Calu3 (cell line): ENCODE data around the gene ASB4. TPM values are rescaled to one million over a fixed set of nuclear protein-coding genes. Genes with fewer than 3 reads are reported as not detected.

ENCODE experiments used
- BruUV-seq: library from RNA; stranded (reverse); fragments of 400-500 nt; replicated peaks from 2 replicates; lab custom pipeline; 2021; lab: Mats Ljungman, UMichigan
- CTCF ChIA-PET: fragments of 300-600 bp; sonication (Branson Sonifier 250); formaldehyde crosslinking; loops from one replicate; lab custom pipeline; 2022; ENCODE audit warnings: antibody characterized with exemption; lab: Charles Lee
- DNase-seq: peaks from one replicate; pipeline ENCODE4 v3.0.0; 2022
- H3K27ac Mint-ChIP-seq: one replicate; pipeline ENCODE4 v1.8.0; 2022; ENCODE audit warnings: mixed read lengths; ENCODE audit not compliant: unreplicated experiment
- H3K27me3 Mint-ChIP-seq: one replicate; pipeline ENCODE4 v1.8.0; 2022; ENCODE audit warnings: mixed read lengths; ENCODE audit not compliant: unreplicated experiment
- H3K36me3 Mint-ChIP-seq: one replicate; pipeline ENCODE4 v1.8.0; 2022; ENCODE audit warnings: mild to moderate bottlenecking, moderate library complexity, mixed read lengths; ENCODE audit not compliant: insufficient read depth, unreplicated experiment
- H3K4me1 Mint-ChIP-seq: one replicate; pipeline ENCODE4 v1.8.0; 2022; ENCODE audit warnings: mild to moderate bottlenecking, low read depth, mixed read lengths; ENCODE audit not compliant: unreplicated experiment
- H3K4me3 Mint-ChIP-seq: one replicate; pipeline ENCODE4 v1.8.0; 2022; ENCODE audit warnings: mild to moderate bottlenecking, low read depth, moderate library complexity, mixed read lengths; ENCODE audit not compliant: unreplicated experiment
- H3K9me3 Mint-ChIP-seq: one replicate; pipeline ENCODE4 v1.8.0; 2022; ENCODE audit warnings: low read depth, mixed read lengths; ENCODE audit not compliant: unreplicated experiment
- intact Hi-C: fragments of 100-400 bp; cut with micrococcal nuclease; formaldehyde crosslinking; loops from one replicate; pipeline ENCODE4 v1.10.0; 2022; ENCODE audit not compliant: unreplicated experiment
- total RNA-seq: library from RNA; stranded (reverse); gene quantifications from 2 replicates; pipeline ENCODE4 v1.2.3, GENCODE V29; 2022
- TF ChIP-seq, protein P1 (sequence below): fragments of 200-600 bp; IDR thresholded peaks from one replicate; pipeline ENCODE4 v1.8.0; 2022; ENCODE audit warnings: antibody characterized with exemption; ENCODE audit not compliant: unreplicated experiment

ASB4 gene
- total RNA-seq, 1 experiment from 2014 or later, result 0.47 TPM

DNA sequence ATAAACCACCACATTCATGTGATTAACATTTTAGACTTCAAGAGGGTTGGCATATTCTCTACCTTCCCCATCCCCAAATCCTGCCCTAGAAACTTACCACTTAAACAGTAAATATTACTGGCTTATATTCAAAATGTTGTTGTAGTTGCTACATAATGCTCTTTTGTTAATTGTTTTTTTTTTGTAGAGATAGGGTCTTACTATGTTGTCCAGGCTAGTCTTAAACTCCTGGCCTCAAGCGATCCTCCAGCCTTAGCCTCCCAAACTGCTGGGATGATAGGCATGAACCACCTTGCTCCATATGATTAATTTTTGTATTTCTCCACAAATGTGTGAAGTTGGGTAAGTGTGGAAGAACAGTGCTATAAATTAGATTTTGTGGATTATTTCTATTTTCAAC lies 104.0 kb downstream of the ASB4 start:
- Mint-ChIP-seq H3K27me3 (no peaks in the 10 kb centered on the region), H3K4me3 (no peak overlapping the region), H3K36me3 (no peaks in the 10 kb centered on the region), H3K4me1 (no peaks in the 10 kb centered on the region), H3K27ac (peak overlapping the region; percentile 34), H3K9me3 (no peaks in the 10 kb centered on the region)
- intact Hi-C loops, result loop anchor here (5.0 kb wide), 1 partner anchor 42 kb away; no protein-coding TSS in a partner anchor
- BruUV-seq, result no TSS peak
- DNase-seq, result no peak
- TF ChIP-seq, protein P1, sequence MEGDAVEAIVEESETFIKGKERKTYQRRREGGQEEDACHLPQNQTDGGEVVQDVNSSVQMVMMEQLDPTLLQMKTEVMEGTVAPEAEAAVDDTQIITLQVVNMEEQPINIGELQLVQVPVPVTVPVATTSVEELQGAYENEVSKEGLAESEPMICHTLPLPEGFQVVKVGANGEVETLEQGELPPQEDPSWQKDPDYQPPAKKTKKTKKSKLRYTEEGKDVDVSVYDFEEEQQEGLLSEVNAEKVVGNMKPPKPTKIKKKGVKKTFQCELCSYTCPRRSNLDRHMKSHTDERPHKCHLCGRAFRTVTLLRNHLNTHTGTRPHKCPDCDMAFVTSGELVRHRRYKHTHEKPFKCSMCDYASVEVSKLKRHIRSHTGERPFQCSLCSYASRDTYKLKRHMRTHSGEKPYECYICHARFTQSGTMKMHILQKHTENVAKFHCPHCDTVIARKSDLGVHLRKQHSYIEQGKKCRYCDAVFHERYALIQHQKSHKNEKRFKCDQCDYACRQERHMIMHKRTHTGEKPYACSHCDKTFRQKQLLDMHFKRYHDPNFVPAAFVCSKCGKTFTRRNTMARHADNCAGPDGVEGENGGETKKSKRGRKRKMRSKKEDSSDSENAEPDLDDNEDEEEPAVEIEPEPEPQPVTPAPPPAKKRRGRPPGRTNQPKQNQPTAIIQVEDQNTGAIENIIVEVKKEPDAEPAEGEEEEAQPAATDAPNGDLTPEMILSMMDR, result no peak
- CTCF ChIA-PET, result interaction anchor here (1.0 to 1.6 kb wide), 2 partner anchors 12 to 19 kb away, joined by 3 read pairs; no protein-coding TSS in a partner anchor

Other genes starting within 250 kb of the ASB4 start
- gene PON1, start 161.4 kb upstream of the ASB4 start, total RNA-seq, result 0.71 TPM in 1 of 2 replicates, not detected in the other
- gene PON3, start 89.6 kb upstream of the ASB4 start, total RNA-seq, result 5.3 and 6.5 TPM in 2 replicates
- gene PON2, start 50.9 kb upstream of the ASB4 start, total RNA-seq, result 73.7 and 79.6 TPM in 2 replicates
- gene PDK4, start 110.6 kb downstream of the ASB4 start, total RNA-seq, result 6.5 and 7.1 TPM in 2 replicates